ENCODE measurements around the gene SEH1L. TPM values are rescaled to one million over a fixed set of nuclear protein-coding genes. Genes with fewer than 3 reads are reported as not detected.

Gene SEH1L
- total and polyA plus RNA-seq, 10 of the 15 experiments (the other 5 are each of a cell fraction or from before 2014, with no cell fraction given), result 27.5 to 109 (median 52.8) TPM

GRCh38 chr18:13014232-13014631, 66.4 kb downstream of the SEH1L start (continued):
- TF ChIP-seq, protein P1, sequence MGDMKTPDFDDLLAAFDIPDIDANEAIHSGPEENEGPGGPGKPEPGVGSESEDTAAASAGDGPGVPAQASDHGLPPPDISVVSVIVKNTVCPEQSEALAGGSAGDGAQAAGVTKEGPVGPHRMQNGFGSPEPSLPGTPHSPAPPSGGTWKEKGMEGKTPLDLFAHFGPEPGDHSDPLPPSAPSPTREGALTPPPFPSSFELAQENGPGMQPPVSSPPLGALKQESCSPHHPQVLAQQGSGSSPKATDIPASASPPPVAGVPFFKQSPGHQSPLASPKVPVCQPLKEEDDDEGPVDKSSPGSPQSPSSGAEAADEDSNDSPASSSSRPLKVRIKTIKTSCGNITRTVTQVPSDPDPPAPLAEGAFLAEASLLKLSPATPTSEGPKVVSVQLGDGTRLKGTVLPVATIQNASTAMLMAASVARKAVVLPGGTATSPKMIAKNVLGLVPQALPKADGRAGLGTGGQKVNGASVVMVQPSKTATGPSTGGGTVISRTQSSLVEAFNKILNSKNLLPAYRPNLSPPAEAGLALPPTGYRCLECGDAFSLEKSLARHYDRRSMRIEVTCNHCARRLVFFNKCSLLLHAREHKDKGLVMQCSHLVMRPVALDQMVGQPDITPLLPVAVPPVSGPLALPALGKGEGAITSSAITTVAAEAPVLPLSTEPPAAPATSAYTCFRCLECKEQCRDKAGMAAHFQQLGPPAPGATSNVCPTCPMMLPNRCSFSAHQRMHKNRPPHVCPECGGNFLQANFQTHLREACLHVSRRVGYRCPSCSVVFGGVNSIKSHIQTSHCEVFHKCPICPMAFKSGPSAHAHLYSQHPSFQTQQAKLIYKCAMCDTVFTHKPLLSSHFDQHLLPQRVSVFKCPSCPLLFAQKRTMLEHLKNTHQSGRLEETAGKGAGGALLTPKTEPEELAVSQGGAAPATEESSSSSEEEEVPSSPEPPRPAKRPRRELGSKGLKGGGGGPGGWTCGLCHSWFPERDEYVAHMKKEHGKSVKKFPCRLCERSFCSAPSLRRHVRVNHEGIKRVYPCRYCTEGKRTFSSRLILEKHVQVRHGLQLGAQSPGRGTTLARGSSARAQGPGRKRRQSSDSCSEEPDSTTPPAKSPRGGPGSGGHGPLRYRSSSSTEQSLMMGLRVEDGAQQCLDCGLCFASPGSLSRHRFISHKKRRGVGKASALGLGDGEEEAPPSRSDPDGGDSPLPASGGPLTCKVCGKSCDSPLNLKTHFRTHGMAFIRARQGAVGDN (IDR thresholded peaks at IDR 0.05), result no peak
- TF ChIP-seq ZBTB4 (CRISPR knock-in tag; IDR thresholded peaks at IDR 0.05) (no peak), ZNF217 (IDR thresholded peaks at IDR 0.05) (no peak)

DNA sequence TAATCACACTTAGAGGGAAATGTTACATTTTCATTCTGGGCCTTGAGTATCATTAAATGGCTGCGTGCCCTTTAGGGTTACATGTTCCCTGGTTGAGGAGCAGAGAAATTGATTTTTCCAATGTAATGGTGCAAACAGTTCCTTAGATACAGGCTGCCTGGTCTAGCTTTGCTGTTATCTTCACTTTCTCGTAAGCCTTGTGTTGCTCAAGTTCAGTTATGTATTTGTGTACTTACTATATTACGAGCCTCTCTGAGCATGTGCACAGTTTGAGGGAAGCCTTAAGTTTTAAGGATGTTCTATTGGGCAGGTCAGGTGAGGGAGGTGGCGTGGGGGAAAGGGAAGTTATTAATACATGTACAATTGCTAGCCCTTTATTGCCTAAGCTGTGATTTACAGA, 67.0 kb downstream of the SEH1L start:
- H3K36me3 ChIP-seq (ENCODE audit: control insufficient read depth in 2 of 2, insufficient read depth in 2 of 2, low read length in 1 of 2), result peaks cover 11 to 46% of the 10 kb centered on the region in 2 experiments
- CTCF ChIA-PET, result interaction anchor here (0.6 to 2.7 kb wide), 6 partner anchors 10 to 145 kb away, joined by 3 to 11 read pairs (median 3); no protein-coding TSS in a partner anchor
- BruUV-seq (replicated peaks), result no TSS peak
- TF ChIP-seq FOXK2 (IDR thresholded peaks at IDR 0.05) (no peak), SREBF1 (IDR thresholded peaks at IDR 0.05; ENCODE audit: low read length) (no peak), GATAD2B (conservative IDR thresholded peaks at IDR 0.05; ENCODE audit: low read depth) (no peak), EZH2 (IDR thresholded peaks at IDR 0.05; ENCODE audit: borderline replicate concordance, control insufficient read depth, low read depth, low read length) (no peak), TCF3 (IDR thresholded peaks at IDR 0.05; ENCODE audit: borderline replicate concordance, insufficient read depth, low read depth, low read length) (no peak), KAT2A (conservative IDR thresholded peaks at IDR 0.05; ENCODE audit: control insufficient read depth, low read depth, low read length) (no peak), RBBP5 (conservative IDR thresholded peaks at IDR 0.05) (no peak), SMARCA5 (IDR thresholded peaks at IDR 0.05) (no peak), SIN3A (IDR thresholded peaks at IDR 0.05; ENCODE audit: low read depth, low read length) (no peak), NFYA (IDR thresholded peaks at IDR 0.05; ENCODE audit: borderline replicate concordance, low read depth, low read length) (no peak), FOXM1 (IDR thresholded peaks at IDR 0.05; ENCODE audit: low read depth, low read length) (no peak)
- TF ChIP-seq, protein P2, sequence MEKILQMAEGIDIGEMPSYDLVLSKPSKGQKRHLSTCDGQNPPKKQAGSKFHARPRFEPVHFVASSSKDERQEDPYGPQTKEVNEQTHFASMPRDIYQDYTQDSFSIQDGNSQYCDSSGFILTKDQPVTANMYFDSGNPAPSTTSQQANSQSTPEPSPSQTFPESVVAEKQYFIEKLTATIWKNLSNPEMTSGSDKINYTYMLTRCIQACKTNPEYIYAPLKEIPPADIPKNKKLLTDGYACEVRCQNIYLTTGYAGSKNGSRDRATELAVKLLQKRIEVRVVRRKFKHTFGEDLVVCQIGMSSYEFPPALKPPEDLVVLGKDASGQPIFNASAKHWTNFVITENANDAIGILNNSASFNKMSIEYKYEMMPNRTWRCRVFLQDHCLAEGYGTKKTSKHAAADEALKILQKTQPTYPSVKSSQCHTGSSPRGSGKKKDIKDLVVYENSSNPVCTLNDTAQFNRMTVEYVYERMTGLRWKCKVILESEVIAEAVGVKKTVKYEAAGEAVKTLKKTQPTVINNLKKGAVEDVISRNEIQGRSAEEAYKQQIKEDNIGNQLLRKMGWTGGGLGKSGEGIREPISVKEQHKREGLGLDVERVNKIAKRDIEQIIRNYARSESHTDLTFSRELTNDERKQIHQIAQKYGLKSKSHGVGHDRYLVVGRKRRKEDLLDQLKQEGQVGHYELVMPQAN (conservative IDR thresholded peaks at IDR 0.05), result no peak

More for the DNA sequence above, 67.0 kb downstream of the SEH1L start:
- Histone ChIP-seq H3K4me3 (no peak overlapping the region), H3K4me1 (ENCODE audit: control insufficient read depth, insufficient read depth, low read length) (peaks cover 4% of the 10 kb centered on the region), H3K27me3 (replicated peaks in 1 of 2; ENCODE audit: control insufficient read depth in 2 of 2, insufficient read depth in 2 of 2, low read length in 1 of 2) (no peaks in the 10 kb centered on the region), H3K9ac (ENCODE audit: control insufficient read depth, insufficient read depth, low read length) (no peak overlapping the region), H2AFZ (ENCODE audit: control insufficient read depth, low read depth, low read length) (no peak overlapping the region), H3K4me2 (ENCODE audit: control insufficient read depth, insufficient read depth) (no peak overlapping the region), H3K27ac (ENCODE audit: control insufficient read depth, insufficient read depth) (no peak overlapping the region), H3K9me3 (replicated peaks; ENCODE audit: control insufficient read depth, insufficient read depth, low read length) (no peaks in the 10 kb centered on the region), H3K79me2 (ENCODE audit: control insufficient read depth, insufficient read depth, low read length) (no peaks in the 10 kb centered on the region), H4K20me1 (ENCODE audit: control insufficient read depth, insufficient read depth) (no peaks in the 10 kb centered on the region)
- RAD21 ChIA-PET (ENCODE audit: unreplicated experiment), result interaction anchor here (1.3 kb wide), 1 partner anchor 145 kb away, joined by 4 read pairs; no protein-coding TSS in a partner anchor
- WGBS (ENCODE audit: insufficient coverage, insufficient replicate concordance, low lambda C conversion rate, missing lambda C conversion rate), result 96% methylated on average over 4 of the region's 4 CpGs
- FAIRE-seq, result no peak
- in situ Hi-C loops (cut with MboI), result no loop called here
- intact Hi-C loops (cut with micrococcal nuclease; ENCODE audit: unreplicated experiment), result no loop called here
- no peak for ATAC-seq
- POLR2A ChIA-PET, result no interaction called here
- DNase-seq (ENCODE audit: low read depth, low spot score), result no peak
- SMC1A ChIA-PET (ENCODE audit: uncharacterized antibody, unreplicated experiment), result interaction anchor here (1.2 to 2.6 kb wide), 3 partner anchors 9 to 31 kb away, joined by 3 to 6 read pairs (median 6); no protein-coding TSS in a partner anchor
